A673 (cell line): ENCODE results near the gene PCDHA13. TPM values are rescaled to one million over a fixed set of nuclear protein-coding genes. Genes with fewer than 3 reads are reported as not detected.

Source experiments
- BruUV-seq: library from RNA; stranded (reverse); fragments of 400-500 nt; replicated peaks from 2 replicates; lab custom pipeline; 2021; lab: Mats Ljungman, UMichigan
- CTCF ChIA-PET: fragments of 300-600 bp; sonication (Branson Sonifier 250); formaldehyde crosslinking; loops from one replicate; lab custom pipeline; 2022; ENCODE audit warnings: antibody characterized with exemption; lab: Charles Lee
- POLR2A ChIA-PET: fragments of 300-600 bp; sonication (Branson Sonifier 250); formaldehyde crosslinking; loops from one replicate; lab custom pipeline; 2022; ENCODE audit warnings: antibody characterized with exemption; ENCODE audit not compliant: low non-redundant PET; lab: Charles Lee
- DNase-seq: peaks from one replicate; pipeline ENCODE4 v3.0.0-alpha.2; 2015; ENCODE audit warnings: low spot score
- H3K27ac ChIP-seq: fragments of 200-600 bp; sonication (generic); 2 replicates; pipeline ENCODE4 v1.5.1; 2016; ENCODE audit warnings: mixed run types, low read depth, mild to moderate bottlenecking, mixed read lengths, antibody characterized with exemption, low read length; ENCODE audit not compliant: poor library complexity, severe bottlenecking
- H3K27me3 ChIP-seq: fragments of 200-600 bp; sonication (generic); replicated peaks from 2 replicates; pipeline ENCODE4 v1.6.1; 2017; ENCODE audit warnings: mixed run types, low read depth, mild to moderate bottlenecking, mixed read lengths, antibody characterized with exemption, low read length; ENCODE audit not compliant: insufficient read depth, poor library complexity
- H3K36me3 ChIP-seq: fragments of 200-600 bp; sonication (generic); 2 replicates; pipeline ENCODE4 v1.6.1; 2016; ENCODE audit warnings: mixed run types, mild to moderate bottlenecking, mixed read lengths, antibody characterized with exemption, low read length; ENCODE audit not compliant: insufficient read depth, poor library complexity, severe bottlenecking
- H3K4me1 ChIP-seq: fragments of 200-600 bp; sonication (generic); 2 replicates; pipeline ENCODE4 v1.6.1; 2017; ENCODE audit warnings: mixed run types, mild to moderate bottlenecking, mixed read lengths, antibody characterized with exemption, low read length; ENCODE audit not compliant: insufficient read depth, poor library complexity, severe bottlenecking
- H3K4me3 ChIP-seq: fragments of 200-600 bp; sonication (generic); 2 replicates; pipeline ENCODE4 v1.5.1; 2016; ENCODE audit warnings: low read depth, mixed run types, mild to moderate bottlenecking, mixed read lengths, low read length; ENCODE audit not compliant: poor library complexity, severe bottlenecking
- H3K9me3 ChIP-seq: fragments of 200-600 bp; sonication (generic); 2 replicates; pipeline ENCODE4 v1.6.1; 2016; ENCODE audit warnings: mixed run types, low read depth, mild to moderate bottlenecking, mixed read lengths, antibody characterized with exemption, low read length; ENCODE audit not compliant: poor library complexity, severe bottlenecking
- EZH2 ChIP-seq: fragments of 200-600 bp; sonication (generic); IDR thresholded peaks from 2 replicates; pipeline ENCODE4 v1.6.1; 2017; ENCODE audit warnings: borderline replicate concordance, low read depth, mild to moderate bottlenecking, mixed read lengths, antibody characterized with exemption, low read length; ENCODE audit not compliant: poor library complexity, severe bottlenecking
- intact Hi-C: fragments of 100-400 bp; cut with micrococcal nuclease; formaldehyde crosslinking; loops from one replicate; pipeline ENCODE4 v1.10.0; 2022; ENCODE audit not compliant: unreplicated experiment
- total RNA-seq: library from RNA; stranded (reverse); gene quantifications from 2 replicates; pipeline ENCODE4 v1.2.3, GENCODE V29; 2021
- TF ChIP-seq, protein P1 (sequence below): fragments of 300-800, 200-600 bp; sonication (generic); conservative IDR thresholded peaks from 2 replicates; pipeline ENCODE4 v1.5.1; 2017; ENCODE audit warnings: low read depth, mild to moderate bottlenecking, antibody characterized with exemption, low read length, moderate library complexity, mixed read lengths

Gene PCDHA13
- total RNA-seq, 1 experiment from 2014 or later: 5.8 TPM

DNA sequence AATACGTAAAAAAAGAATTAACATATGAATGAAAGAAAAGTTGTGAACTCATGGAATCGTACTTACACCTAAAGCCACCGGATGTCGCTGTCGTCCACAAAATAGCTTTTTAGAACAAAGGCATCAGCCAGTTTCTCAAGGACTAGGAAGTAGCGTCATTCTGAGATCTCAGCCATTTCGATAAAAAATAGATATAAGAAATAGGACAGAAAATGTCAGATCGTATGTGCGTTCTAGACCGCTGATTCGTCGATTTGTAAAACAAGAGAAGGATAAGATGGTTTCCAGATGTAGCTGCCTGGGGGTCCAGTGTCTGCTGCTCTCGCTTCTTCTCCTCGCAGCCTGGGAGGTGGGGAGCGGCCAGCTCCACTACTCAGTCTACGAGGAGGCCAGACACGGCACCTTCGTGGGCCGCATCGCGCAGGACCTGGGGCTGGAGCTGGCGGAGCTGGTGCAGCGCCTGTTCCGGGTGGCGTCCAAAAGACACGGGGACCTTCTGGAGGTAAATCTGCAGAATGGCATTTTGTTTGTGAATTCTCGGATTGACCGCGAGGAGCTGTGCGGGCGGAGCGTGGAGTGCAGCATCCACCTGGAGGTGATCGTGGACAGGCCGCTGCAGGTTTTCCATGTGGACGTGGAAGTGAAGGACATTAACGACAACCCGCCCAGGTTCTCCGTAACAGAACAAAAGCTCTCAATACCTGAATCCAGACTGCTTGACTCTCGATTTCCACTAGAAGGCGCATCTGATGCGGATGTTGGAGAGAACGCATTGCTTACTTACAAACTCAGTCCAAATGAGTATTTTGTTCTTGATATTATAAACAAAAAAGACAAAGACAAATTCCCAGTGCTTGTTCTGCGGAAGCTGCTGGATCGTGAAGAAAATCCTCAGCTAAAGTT, 25.9 kb upstream of the PCDHA13 start, which contains the start of gene PCDHA10:
Gene PCDHA10 (plus strand): TSS at position 126 of the 903 bp plus-strand sequence. CDS start 152 bp downstream, at position 278.
- TF ChIP-seq EZH2: no peak
- TF ChIP-seq, protein P1, sequence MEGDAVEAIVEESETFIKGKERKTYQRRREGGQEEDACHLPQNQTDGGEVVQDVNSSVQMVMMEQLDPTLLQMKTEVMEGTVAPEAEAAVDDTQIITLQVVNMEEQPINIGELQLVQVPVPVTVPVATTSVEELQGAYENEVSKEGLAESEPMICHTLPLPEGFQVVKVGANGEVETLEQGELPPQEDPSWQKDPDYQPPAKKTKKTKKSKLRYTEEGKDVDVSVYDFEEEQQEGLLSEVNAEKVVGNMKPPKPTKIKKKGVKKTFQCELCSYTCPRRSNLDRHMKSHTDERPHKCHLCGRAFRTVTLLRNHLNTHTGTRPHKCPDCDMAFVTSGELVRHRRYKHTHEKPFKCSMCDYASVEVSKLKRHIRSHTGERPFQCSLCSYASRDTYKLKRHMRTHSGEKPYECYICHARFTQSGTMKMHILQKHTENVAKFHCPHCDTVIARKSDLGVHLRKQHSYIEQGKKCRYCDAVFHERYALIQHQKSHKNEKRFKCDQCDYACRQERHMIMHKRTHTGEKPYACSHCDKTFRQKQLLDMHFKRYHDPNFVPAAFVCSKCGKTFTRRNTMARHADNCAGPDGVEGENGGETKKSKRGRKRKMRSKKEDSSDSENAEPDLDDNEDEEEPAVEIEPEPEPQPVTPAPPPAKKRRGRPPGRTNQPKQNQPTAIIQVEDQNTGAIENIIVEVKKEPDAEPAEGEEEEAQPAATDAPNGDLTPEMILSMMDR: peak; percentile 61
- CTCF ChIA-PET: interaction anchor here (0.5 to 2.1 kb wide), 4 partner anchors 14 to 221 kb away, joined by 3 to 17 read pairs (median 9); partner anchors contain the start of gene PCDHA12
- TSS peak; percentile 62 for BruUV-seq
- peak within 1 kb of the TSS; percentile 63 for H3K4me3 ChIP-seq
- H3K27me3 ChIP-seq: no peaks in the 10 kb centered on the region
- intact Hi-C loops: no loop called here
- POLR2A ChIA-PET: no interaction called here
- peak within 1 kb of the TSS; percentile 78 for H3K27ac ChIP-seq
- H3K4me1 ChIP-seq: peaks cover 5% of the 10 kb centered on the region
- H3K36me3 ChIP-seq: no peaks in the 10 kb centered on the region
- peak; percentile 79 for DNase-seq
- H3K9me3 ChIP-seq: no peaks in the 10 kb centered on the region

DNA sequence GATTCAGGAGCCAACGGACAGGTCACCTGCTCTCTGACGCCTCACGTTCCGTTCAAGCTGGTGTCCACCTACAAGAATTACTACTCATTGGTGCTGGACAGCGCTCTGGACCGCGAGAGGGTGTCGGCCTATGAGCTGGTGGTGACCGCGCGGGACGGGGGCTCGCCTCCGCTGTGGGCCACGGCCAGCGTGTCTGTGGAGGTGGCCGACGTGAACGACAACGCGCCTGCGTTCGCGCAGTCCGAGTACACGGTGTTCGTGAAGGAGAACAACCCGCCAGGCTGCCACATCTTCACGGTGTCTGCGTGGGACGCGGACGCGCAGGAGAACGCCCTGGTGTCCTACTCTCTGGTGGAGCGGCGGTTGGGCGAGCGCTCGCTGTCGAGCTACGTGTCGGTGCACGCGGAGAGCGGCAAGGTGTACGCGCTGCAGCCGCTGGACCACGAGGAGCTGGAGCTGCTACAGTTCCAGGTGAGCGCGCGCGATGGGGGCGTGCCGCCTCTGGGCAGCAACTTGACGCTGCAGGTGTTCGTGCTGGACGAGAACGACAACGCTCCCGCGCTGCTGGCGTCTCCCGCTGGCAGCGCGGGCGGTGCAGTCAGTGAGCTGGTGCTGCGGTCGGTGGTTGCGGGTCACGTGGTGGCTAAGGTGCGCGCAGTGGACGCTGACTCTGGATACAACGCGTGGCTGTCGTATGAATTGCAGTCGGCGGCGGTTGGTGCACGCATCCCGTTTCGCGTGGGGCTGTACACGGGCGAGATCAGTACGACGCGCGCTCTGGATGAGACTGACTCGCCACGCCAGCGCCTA, 24.5 kb upstream of the PCDHA13 start:
- peaks cover 5% of the 10 kb centered on the region for H3K4me1 ChIP-seq
- intact Hi-C loops: no loop called here

DNA sequence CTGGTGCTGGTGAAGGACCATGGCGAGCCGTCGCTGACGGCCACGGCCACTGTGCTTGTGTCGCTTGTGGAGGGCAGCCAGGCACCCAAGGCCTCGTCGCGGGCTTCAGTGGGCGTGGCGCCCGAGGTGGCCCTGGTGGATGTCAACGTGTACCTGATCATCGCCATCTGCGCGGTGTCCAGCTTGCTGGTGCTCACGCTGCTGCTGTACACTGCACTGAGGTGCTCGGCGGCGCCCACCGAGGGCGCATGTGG, 24.0 kb upstream of the PCDHA13 start:
- H3K27ac ChIP-seq: no peak overlapping the region
- peaks cover 6% of the 10 kb centered on the region for H3K36me3 ChIP-seq
- no TSS peak for BruUV-seq
- ChIA-PET CTCF (no interaction called here), POLR2A (no interaction called here)
- peaks cover 5% of the 10 kb centered on the region for H3K4me1 ChIP-seq
- DNase-seq: no peak
- intact Hi-C loops: no loop called here
- TF ChIP-seq, protein P1: no peak
- no peak for TF ChIP-seq EZH2
- no peaks in the 10 kb centered on the region for H3K9me3 ChIP-seq
- no peak overlapping the region for H3K4me3 ChIP-seq
- no peaks in the 10 kb centered on the region for H3K27me3 ChIP-seq

More for the DNA sequence above, 24.5 kb upstream of the PCDHA13 start:
- Histone ChIP-seq H3K4me3 (no peak overlapping the region), H3K27me3 (no peaks in the 10 kb centered on the region), H3K27ac (no peak overlapping the region), H3K9me3 (no peaks in the 10 kb centered on the region), H3K36me3 (peaks cover 6% of the 10 kb centered on the region)
- no TSS peak for BruUV-seq
- DNase-seq: no peak
- ChIA-PET CTCF (no interaction called here), POLR2A (no interaction called here)
- TF ChIP-seq EZH2: no peak
- TF ChIP-seq, protein P1: no peak
